HepG2 (cell line): ENCODE data around the gene HIPK2. TPM values are rescaled to one million over a fixed set of nuclear protein-coding genes. Genes with fewer than 3 reads are reported as not detected.
A peak's percentile ranks its signal among the peaks of the same experiment; 100 is the strongest.

Source experiments
- BATF2 ChIP-seq: sonication (generic); formaldehyde crosslinking; IDR thresholded peaks from 2 replicates; pipeline ENCODE4 v1.8.0; 2022; ENCODE audit warnings: mild to moderate bottlenecking, missing genetic modification reagents, moderate library complexity
- EP300 ChIP-seq, 3 experiments: sonication (generic) in 1 of 3; formaldehyde crosslinking in 1 of 3; IDR thresholded peaks; 2 replicates each; pipeline versions ENCODE4 v1.5.1 to v1.6.1; 2011 to 2020; ENCODE audit warnings: low read depth in 2 of 3, low read length in 2 of 3, borderline replicate concordance in 1 of 3, improper control_type of control experiment in 1 of 3, mild to moderate bottlenecking in 1 of 3, missing genetic modification reagents in 1 of 3, moderate library complexity in 1 of 3
- HNRNPUL1 ChIP-seq: fragments of 200-400 bp; formaldehyde crosslinking; IDR thresholded peaks from 2 replicates; pipeline ENCODE4 v1.6.1; 2017; ENCODE audit warnings: low read depth, mild to moderate bottlenecking, low read length, moderate library complexity
- LCORL ChIP-seq, 2 experiments: fragments of 450-650 bp in 1 of 2; sonication (generic) in 1 of 2; formaldehyde crosslinking in 1 of 2; IDR thresholded peaks; 2 replicates each; pipeline versions ENCODE4 v1.5.0 to v1.6.1; 2017 to 2020; ENCODE audit warnings: antibody characterized with exemption in 1 of 2, missing genetic modification reagents in 1 of 2
- PAWR ChIP-seq: sonication (generic); formaldehyde crosslinking; IDR thresholded peaks from 2 replicates; pipeline ENCODE4 v1.4.0; 2020; ENCODE audit warnings: missing genetic modification reagents, mild to moderate bottlenecking, borderline replicate concordance
- PRDM10 ChIP-seq: sonication (generic); formaldehyde crosslinking; IDR thresholded peaks from 2 replicates; pipeline ENCODE4 v1.4.0; 2020; ENCODE audit warnings: low read depth, missing genetic modification reagents
- PRDM15 ChIP-seq: sonication (generic); formaldehyde crosslinking; IDR thresholded peaks from 2 replicates; pipeline ENCODE4 v1.4.0; 2020; ENCODE audit warnings: missing genetic modification reagents
- SATB2 ChIP-seq: sonication (generic); formaldehyde crosslinking; IDR thresholded peaks from 2 replicates; pipeline ENCODE4 v1.5.0; 2020; ENCODE audit warnings: missing genetic modification reagents
- TARDBP ChIP-seq: sonication (generic); formaldehyde crosslinking; IDR thresholded peaks from 2 replicates; pipeline ENCODE4 v1.8.0; 2022; ENCODE audit warnings: mild to moderate bottlenecking, missing genetic modification reagents
- ZMAT5 ChIP-seq: sonication (generic); formaldehyde crosslinking; IDR thresholded peaks from 2 replicates; pipeline ENCODE4 v1.5.0; 2020; ENCODE audit warnings: mild to moderate bottlenecking, low read depth, missing genetic modification reagents, borderline replicate concordance
- ZNF550 ChIP-seq: sonication (generic); formaldehyde crosslinking; IDR thresholded peaks from 2 replicates; pipeline ENCODE4 v1.4.0; 2020; ENCODE audit warnings: mild to moderate bottlenecking, missing genetic modification reagents, borderline replicate concordance
- ZNF7 ChIP-seq: IDR thresholded peaks from 2 replicates; pipeline ENCODE4 v1.6.1; 2016; ENCODE audit warnings: missing biosample characterization, missing genetic modification reagents
- ZSCAN25 ChIP-seq: sonication (generic); formaldehyde crosslinking; IDR thresholded peaks from 2 replicates; pipeline ENCODE4 v1.8.0; 2022; ENCODE audit warnings: mild to moderate bottlenecking, missing genetic modification reagents
- polyA plus RNA-seq, 8 experiments: library from polyadenylated mRNA; depleted of rRNA in 3 of 8; stranded (reverse) in 7 of 8; unstranded in 1 of 8; fragments of >200 nt; fragmentation: Illumina TruSeq in 4 of 8; extraction: Trizol in 4 of 8; gene quantifications; 2 replicates each; pipeline versions ENCODE4 v1.2.1 to v1.2.3, GENCODE V29; 2011 to 2016; ENCODE audit warnings: low read depth in 4 of 8, missing spikeins in 1 of 8, mixed read lengths in 1 of 8; ENCODE audit not compliant: insufficient read depth in 1 of 8
- total RNA-seq, 5 experiments: library from RNA; depleted of rRNA; stranded (reverse); fragments of >200 nt; fragmentation: Illumina TruSeq; extraction: Trizol; gene quantifications; 2 replicates each; pipeline ENCODE4 v1.2.3, GENCODE V29; 2016; ENCODE audit warnings: low read depth in 1 of 5
- TF ChIP-seq, protein P1 (sequence below): IDR thresholded peaks from 2 replicates; pipeline ENCODE4 v1.6.1; 2016; ENCODE audit warnings: low read depth
- TF ChIP-seq, protein P2 (sequence below): sonication (generic); formaldehyde crosslinking; IDR thresholded peaks from 2 replicates; pipeline ENCODE4 v1.4.0; 2020; ENCODE audit warnings: missing genetic modification reagents, borderline replicate concordance

Gene HIPK2
- total and polyA plus RNA-seq, 2 of the 13 experiments (the other 11 are each of a cell fraction or from before 2014, with no cell fraction given), result 14.4 to 20.2 TPM

GRCh38 chr7:139777948-139778841 is at the start of gene HIPK2 (continued):
- TF ChIP-seq LCORL (IDR thresholded peaks at IDR 0.05) (no peak), LCORL (CRISPR knock-in tag; IDR thresholded peaks at IDR 0.05) (no peak), ZNF7 (no peak), HNRNPUL1 (no peak), ZSCAN25 (CRISPR knock-in tag) (no peak), PRDM15 (CRISPR knock-in tag) (no peak), ZMAT5 (CRISPR knock-in tag) (no peak), BATF2 (CRISPR knock-in tag) (no peak), TARDBP (CRISPR knock-in tag) (peak; percentile 27; the same call in 1 of the 2 replicates), EP300 (IDR thresholded peaks at IDR 0.05; ENCODE audit: low read depth in 2 of 2, low read length in 2 of 2) (no peak), EP300 (CRISPR knock-in tag; IDR thresholded peaks at IDR 0.05; ENCODE audit: borderline replicate concordance) (no peak; the same call in 1 of the 2 replicates), ZNF550 (no peak), PAWR (CRISPR knock-in tag) (no peak), PRDM10 (CRISPR knock-in tag) (no peak), SATB2 (no peak)
- TF ChIP-seq, protein P1, sequence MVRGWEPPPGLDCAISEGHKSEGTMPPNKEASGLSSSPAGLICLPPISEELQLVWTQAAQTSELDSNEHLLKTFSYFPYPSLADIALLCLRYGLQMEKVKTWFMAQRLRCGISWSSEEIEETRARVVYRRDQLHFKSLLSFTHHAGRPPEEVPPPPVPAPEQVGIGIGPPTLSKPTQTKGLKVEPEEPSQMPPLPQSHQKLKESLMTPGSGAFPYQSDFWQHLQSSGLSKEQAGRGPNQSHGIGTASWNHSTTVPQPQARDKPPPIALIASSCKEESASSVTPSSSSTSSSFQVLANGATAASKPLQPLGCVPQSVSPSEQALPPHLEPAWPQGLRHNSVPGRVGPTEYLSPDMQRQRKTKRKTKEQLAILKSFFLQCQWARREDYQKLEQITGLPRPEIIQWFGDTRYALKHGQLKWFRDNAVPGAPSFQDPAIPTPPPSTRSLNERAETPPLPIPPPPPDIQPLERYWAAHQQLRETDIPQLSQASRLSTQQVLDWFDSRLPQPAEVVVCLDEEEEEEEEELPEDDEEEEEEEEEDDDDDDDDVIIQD (CRISPR knock-in tag), result no peak
- TF ChIP-seq, protein P2, sequence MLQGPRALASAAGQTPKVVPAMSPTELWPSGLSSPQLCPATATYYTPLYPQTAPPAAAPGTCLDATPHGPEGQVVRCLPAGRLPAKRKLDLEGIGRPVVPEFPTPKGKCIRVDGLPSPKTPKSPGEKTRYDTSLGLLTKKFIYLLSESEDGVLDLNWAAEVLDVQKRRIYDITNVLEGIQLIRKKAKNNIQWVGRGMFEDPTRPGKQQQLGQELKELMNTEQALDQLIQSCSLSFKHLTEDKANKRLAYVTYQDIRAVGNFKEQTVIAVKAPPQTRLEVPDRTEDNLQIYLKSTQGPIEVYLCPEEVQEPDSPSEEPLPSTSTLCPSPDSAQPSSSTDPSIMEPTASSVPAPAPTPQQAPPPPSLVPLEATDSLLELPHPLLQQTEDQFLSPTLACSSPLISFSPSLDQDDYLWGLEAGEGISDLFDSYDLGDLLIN (CRISPR knock-in tag), result no peak
